ENCODE measurements around the gene ADAM12. TPM values are rescaled to one million over a fixed set of nuclear protein-coding genes. Genes with fewer than 3 reads are reported as not detected.

Gene ADAM12
- total and polyA plus RNA-seq, 10 of the 15 experiments (the other 5 are each of a cell fraction or from before 2014, with no cell fraction given) = under 0.01 to 0.62 (median 0.04) TPM; not detected in 5

DNA sequence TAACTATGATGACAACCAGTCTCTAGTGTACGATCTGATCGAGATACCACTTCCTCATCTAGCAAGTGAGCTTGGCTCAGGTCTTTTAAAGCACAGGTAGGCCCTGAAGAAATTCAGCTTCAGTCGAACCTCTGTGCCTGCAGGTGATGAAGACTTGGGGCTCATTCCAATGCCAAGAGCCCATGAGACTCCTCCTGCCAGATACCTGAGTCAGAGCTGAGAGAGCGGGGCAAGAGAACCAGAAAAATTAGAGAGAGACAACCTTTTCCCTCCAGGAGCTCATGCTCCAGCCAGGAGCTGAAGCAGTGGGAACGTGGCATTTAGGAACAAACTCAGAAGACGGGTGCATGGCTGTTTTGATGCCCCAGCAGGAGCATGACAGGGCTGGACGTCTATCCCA lies 259.3 kb downstream of the ADAM12 start:
- no TSS peak for BruUV-seq (replicated peaks)
- intact Hi-C loops (cut with micrococcal nuclease; ENCODE audit: unreplicated experiment) (no loop called here), in situ Hi-C loops (cut with MboI) (no loop called here)
- Histone ChIP-seq H3K79me2 (ENCODE audit: control insufficient read depth, insufficient read depth, low read length) (no peaks in the 10 kb centered on the region), H3K4me3 (no peak overlapping the region), H3K4me2 (ENCODE audit: control insufficient read depth, insufficient read depth) (no peak overlapping the region), H3K27me3 (replicated peaks in 1 of 2; ENCODE audit: control insufficient read depth in 2 of 2, insufficient read depth in 2 of 2, low read length in 1 of 2) (no peaks in the 10 kb centered on the region), H3K27ac (ENCODE audit: control insufficient read depth, insufficient read depth) (no peak overlapping the region), H3K9me3 (replicated peaks; ENCODE audit: control insufficient read depth, insufficient read depth, low read length) (no peaks in the 10 kb centered on the region), H3K9ac (ENCODE audit: control insufficient read depth, insufficient read depth, low read length) (no peak overlapping the region), H3K36me3 (ENCODE audit: control insufficient read depth in 2 of 2, insufficient read depth in 2 of 2, low read length in 1 of 2) (no peaks in the 10 kb centered on the region), H2AFZ (ENCODE audit: control insufficient read depth, low read depth, low read length) (no peak overlapping the region), H3K4me1 (ENCODE audit: control insufficient read depth, insufficient read depth, low read length) (no peaks in the 10 kb centered on the region), H4K20me1 (ENCODE audit: control insufficient read depth, insufficient read depth) (no peaks in the 10 kb centered on the region)
- TF ChIP-seq MEF2B (IDR thresholded peaks at IDR 0.05; ENCODE audit: partially characterized antibody, poor library complexity, severe bottlenecking) = no peak
- TF ChIP-seq SMAD1 (IDR thresholded peaks at IDR 0.05; ENCODE audit: low read depth, partially characterized antibody) = no peak
- no peak for TF ChIP-seq MYC (IDR thresholded peaks at IDR 0.05; ENCODE audit: insufficient read depth, insufficient read length, insufficient replicate concordance, low read length, severe bottlenecking)
- TF ChIP-seq ZNF687 (IDR thresholded peaks at IDR 0.05) = no peak
- TF ChIP-seq RELA (IDR thresholded peaks at IDR 0.05; ENCODE audit: borderline replicate concordance, partially characterized antibody) = no peak
- TF ChIP-seq SIN3A (IDR thresholded peaks at IDR 0.05; ENCODE audit: low read depth, low read length) = no peak
- no peak for TF ChIP-seq ZBTB40 (IDR thresholded peaks at IDR 0.05; ENCODE audit: borderline replicate concordance)
- TF ChIP-seq ZNF24 (IDR thresholded peaks at IDR 0.05) = no peak
- no peak for TF ChIP-seq NR2C2 (IDR thresholded peaks at IDR 0.05; ENCODE audit: borderline replicate concordance, control insufficient read depth, insufficient read length, low read depth)
- FAIRE-seq = no peak
- ChIA-PET RAD21 (ENCODE audit: unreplicated experiment) (no interaction called here), CTCF (no interaction called here), POLR2A (no interaction called here), SMC1A (ENCODE audit: uncharacterized antibody, unreplicated experiment) (interaction anchor here (0.5 kb wide), 1 partner anchor 41 kb away, joined by 3 read pairs; no protein-coding TSS in a partner anchor)
- ATAC-seq = no peak
- 11% methylated on average over 7 of the region's 7 CpGs for WGBS (ENCODE audit: insufficient coverage, insufficient replicate concordance, low lambda C conversion rate, missing lambda C conversion rate)
- DNase-seq (ENCODE audit: low read depth, low spot score) = no peak

All from GM12878 (cell line).